CD4-positive, alpha-beta T cell (primary cell): ENCODE measurements around the gene NDC1. TPM values are rescaled to one million over a fixed set of nuclear protein-coding genes. Genes with fewer than 3 reads are reported as not detected.

Source experiments
- ATAC-seq: fragments of 200-7000 bp; cut with Tn5 transposase; one replicate; pipeline ENCODE4 v1.10.0; 2022; ENCODE audit warnings: mild to moderate bottlenecking; ENCODE audit not compliant: poor library complexity
- CTCF ChIA-PET: fragments of 350-600 bp; sonication (Branson Sonifier 250); formaldehyde crosslinking; loops from one replicate; lab custom pipeline; 2021; ENCODE audit warnings: antibody characterized with exemption, inconsistent platforms; lab: Charles Lee
- POLR2A ChIA-PET: fragments of 350-600 bp; sonication (Branson Sonifier 250); formaldehyde crosslinking; loops from one replicate; lab custom pipeline; 2021; ENCODE audit warnings: antibody characterized with exemption, inconsistent platforms; lab: Charles Lee
- DNase-seq, 14 experiments: peaks; one replicate each; pipeline ENCODE4 v3.0.0-alpha.2; 2013 to 2020; ENCODE audit warnings: mixed read lengths in 2 of 14
- H3K27ac ChIP-seq, 2 donors: one replicate each; pipeline versions ENCODE4 v1.5.1 to v1.7.0; 2013; ENCODE audit warnings: low read length in 2 of 2, low read depth in 1 of 2, mild to moderate bottlenecking in 1 of 2
- H3K27me3 ChIP-seq, 2 experiments: 1 replicate in 1 of 2; 2 replicates in 1 of 2; pipeline versions ENCODE4 v1.6.1 to v1.7.0; 2013; ENCODE audit warnings: low read length in 2 of 2, control low read depth in 1 of 2, mild to moderate bottlenecking in 1 of 2, moderate library complexity in 1 of 2; ENCODE audit not compliant: insufficient read depth in 2 of 2, control insufficient read depth in 1 of 2
- H3K36me3 ChIP-seq: one replicate; pipeline ENCODE4 v1.6.1; 2013; ENCODE audit warnings: low read length, control low read depth; ENCODE audit not compliant: insufficient read depth
- H3K4me1 ChIP-seq: one replicate; pipeline ENCODE4 v1.6.1; 2013; ENCODE audit warnings: low read length, control low read depth; ENCODE audit not compliant: insufficient read depth
- H3K4me3 ChIP-seq: one replicate; pipeline ENCODE4 v1.5.1; 2013; ENCODE audit warnings: mild to moderate bottlenecking, low read length, moderate library complexity
- H3K9me3 ChIP-seq, 2 experiments: 1 replicate in 1 of 2; 2 replicates in 1 of 2; pipeline versions ENCODE4 v1.6.1 to v1.7.0; 2013; ENCODE audit warnings: low read length in 2 of 2, mild to moderate bottlenecking in 2 of 2, control low read depth in 1 of 2, moderate library complexity in 1 of 2; ENCODE audit not compliant: control insufficient read depth in 1 of 2, insufficient read depth in 1 of 2
- H3K27ac Mint-ChIP-seq: one replicate; pipeline ENCODE4 v1.8.0; 2020; ENCODE audit warnings: mixed read lengths
- H3K27me3 Mint-ChIP-seq: one replicate; pipeline ENCODE4 v1.8.0; 2021; ENCODE audit warnings: mixed read lengths
- H3K36me3 Mint-ChIP-seq: one replicate; pipeline ENCODE4 v1.8.0; 2021; ENCODE audit warnings: low read depth, mixed read lengths
- H3K4me1 Mint-ChIP-seq: one replicate; pipeline ENCODE4 v1.8.0; 2021; ENCODE audit warnings: low read depth, mixed read lengths
- H3K4me3 Mint-ChIP-seq: one replicate; pipeline ENCODE4 v1.8.0; 2020; ENCODE audit warnings: mild to moderate bottlenecking, mixed read lengths
- H3K9me3 Mint-ChIP-seq: one replicate; pipeline ENCODE4 v1.8.0; 2020; ENCODE audit warnings: mixed read lengths
- intact Hi-C, 2 experiments: fragments of 100-400 bp; cut with DNase I in 1 of 2; cut with micrococcal nuclease in 1 of 2; formaldehyde crosslinking; loops; one replicate each; pipeline versions ENCODE4 v1.15.1 to v1.9.0; 2023 to 2025; cut with DNase I, micrococcal nuclease
- total RNA-seq, 174 experiments: library from RNA in 2 of 174; stranded (reverse) in 2 of 174; gene quantifications; one replicate each; pipeline ENCODE4 v1.2.3 and lab custom pipeline; 2021 to 2026
- TF ChIP-seq, protein P1 (sequence below): fragments of 200-600 bp; IDR thresholded peaks from one replicate; pipeline ENCODE4 v1.8.0; 2022; ENCODE audit warnings: antibody characterized with exemption, mild to moderate bottlenecking

NDC1 gene
- total RNA-seq, 2 experiments from 2014 or later = 5.4 to 8.1 TPM

DNA sequence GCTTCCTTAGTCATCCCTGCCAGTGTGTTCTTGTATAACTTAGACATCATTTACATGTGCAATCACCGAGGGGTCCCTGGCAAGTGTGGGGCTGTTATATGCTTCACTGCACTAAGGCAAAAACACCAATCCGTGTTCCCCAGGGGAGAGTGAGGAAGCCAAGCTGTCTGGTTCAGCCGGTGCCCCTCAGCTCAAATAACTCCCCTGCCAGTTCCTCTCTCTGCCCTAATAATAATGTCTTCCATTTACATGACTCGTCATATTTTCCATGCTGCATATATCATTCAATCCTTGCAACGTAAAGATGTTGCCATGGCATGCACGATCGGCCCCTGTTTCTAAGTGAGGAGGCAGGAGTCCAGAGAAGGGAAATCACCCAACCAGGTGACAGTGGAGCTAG is 24.4 kb upstream of the NDC1 start:
- no peaks in the 10 kb centered on the region for H3K9me3 Mint-ChIP-seq
- H3K27ac Mint-ChIP-seq = no peak overlapping the region
- TF ChIP-seq, protein P1, sequence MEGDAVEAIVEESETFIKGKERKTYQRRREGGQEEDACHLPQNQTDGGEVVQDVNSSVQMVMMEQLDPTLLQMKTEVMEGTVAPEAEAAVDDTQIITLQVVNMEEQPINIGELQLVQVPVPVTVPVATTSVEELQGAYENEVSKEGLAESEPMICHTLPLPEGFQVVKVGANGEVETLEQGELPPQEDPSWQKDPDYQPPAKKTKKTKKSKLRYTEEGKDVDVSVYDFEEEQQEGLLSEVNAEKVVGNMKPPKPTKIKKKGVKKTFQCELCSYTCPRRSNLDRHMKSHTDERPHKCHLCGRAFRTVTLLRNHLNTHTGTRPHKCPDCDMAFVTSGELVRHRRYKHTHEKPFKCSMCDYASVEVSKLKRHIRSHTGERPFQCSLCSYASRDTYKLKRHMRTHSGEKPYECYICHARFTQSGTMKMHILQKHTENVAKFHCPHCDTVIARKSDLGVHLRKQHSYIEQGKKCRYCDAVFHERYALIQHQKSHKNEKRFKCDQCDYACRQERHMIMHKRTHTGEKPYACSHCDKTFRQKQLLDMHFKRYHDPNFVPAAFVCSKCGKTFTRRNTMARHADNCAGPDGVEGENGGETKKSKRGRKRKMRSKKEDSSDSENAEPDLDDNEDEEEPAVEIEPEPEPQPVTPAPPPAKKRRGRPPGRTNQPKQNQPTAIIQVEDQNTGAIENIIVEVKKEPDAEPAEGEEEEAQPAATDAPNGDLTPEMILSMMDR = no peak
- no peaks in the 10 kb centered on the region for H3K27me3 Mint-ChIP-seq
- no peak for DNase-seq
- Histone ChIP-seq H3K27me3 (no peaks in the 10 kb centered on the region), H3K4me3 (no peak overlapping the region), H3K27ac (no peak overlapping the region), H3K36me3 (peaks cover 36% of the 10 kb centered on the region), H3K9me3 (no peaks in the 10 kb centered on the region), H3K4me1 (peaks cover 5% of the 10 kb centered on the region)
- H3K4me3 Mint-ChIP-seq = no peak overlapping the region
- ChIA-PET POLR2A (interaction anchor here (1.0 to 4.0 kb wide), 2 partner anchors 86 to 97 kb away, joined by 3 to 23 read pairs; no protein-coding TSS in a partner anchor), CTCF (interaction anchor here (1.1 to 3.9 kb wide), 2 partner anchors 90 to 97 kb away, joined by 3 to 57 read pairs; no protein-coding TSS in a partner anchor)
- ATAC-seq = no peak
- intact Hi-C loops = loop anchor here in 1 of 2 experiments (5.0 kb wide), 1 partner anchor 950 kb away; no protein-coding TSS in a partner anchor
- H3K4me1 Mint-ChIP-seq = peaks cover 9% of the 10 kb centered on the region
- H3K36me3 Mint-ChIP-seq = peaks cover 51% of the 10 kb centered on the region

DNA sequence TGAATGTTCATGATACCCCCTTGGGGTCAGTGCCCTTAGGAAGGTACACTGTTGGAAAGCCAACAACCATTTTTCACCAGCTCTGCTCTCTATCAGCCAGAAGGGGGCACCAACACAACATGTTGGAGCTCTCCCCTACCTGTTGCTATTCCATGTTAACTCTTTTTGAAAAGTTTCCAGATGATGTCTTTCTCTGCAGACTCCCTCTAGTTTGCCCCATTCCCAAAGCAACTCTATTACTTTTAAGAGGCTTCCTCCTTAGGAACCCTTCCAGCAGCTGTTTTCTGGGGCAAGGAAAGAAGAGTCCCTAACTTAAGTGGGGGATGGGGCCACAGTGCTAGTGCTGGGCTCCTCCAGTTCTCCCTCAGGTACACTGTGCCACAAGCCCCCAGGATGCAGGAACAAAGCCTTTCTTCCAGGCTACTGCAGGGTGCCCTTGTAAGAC is 22.9 kb upstream of the NDC1 start:
- Histone ChIP-seq H3K27me3 (no peaks in the 10 kb centered on the region), H3K9me3 (no peaks in the 10 kb centered on the region), H3K4me1 (peaks cover 5% of the 10 kb centered on the region), H3K27ac (no peak overlapping the region), H3K4me3 (no peak overlapping the region), H3K36me3 (peaks cover 39% of the 10 kb centered on the region)
- Mint-ChIP-seq H3K27ac (no peak overlapping the region), H3K9me3 (no peaks in the 10 kb centered on the region), H3K4me1 (peaks cover 9% of the 10 kb centered on the region), H3K27me3 (no peaks in the 10 kb centered on the region), H3K4me3 (no peak overlapping the region), H3K36me3 (peaks cover 51% of the 10 kb centered on the region)
- TF ChIP-seq, protein P1 = peak; percentile 79
- ATAC-seq (peak; percentile 88), DNase-seq (peak; percentile 8 to 80 (median 32))
- intact Hi-C loops = loop anchor here (1.0 to 5.0 kb wide), 4 partner anchors 88 to 951 kb away; no protein-coding TSS in a partner anchor
- ChIA-PET CTCF (interaction anchor here (0.6 to 3.9 kb wide), 13 partner anchors 10 to 940 kb away, joined by 3 to 57 read pairs (median 4); partner anchors contain the start of genes IFT25, LRRC42 and TTC22), POLR2A (interaction anchor here (0.7 to 4.0 kb wide), 8 partner anchors 24 to 648 kb away, joined by 3 to 23 read pairs (median 4); partner anchors contain the start of genes IFT25, LRRC42, TCEANC2 and TMEM59)

DNA sequence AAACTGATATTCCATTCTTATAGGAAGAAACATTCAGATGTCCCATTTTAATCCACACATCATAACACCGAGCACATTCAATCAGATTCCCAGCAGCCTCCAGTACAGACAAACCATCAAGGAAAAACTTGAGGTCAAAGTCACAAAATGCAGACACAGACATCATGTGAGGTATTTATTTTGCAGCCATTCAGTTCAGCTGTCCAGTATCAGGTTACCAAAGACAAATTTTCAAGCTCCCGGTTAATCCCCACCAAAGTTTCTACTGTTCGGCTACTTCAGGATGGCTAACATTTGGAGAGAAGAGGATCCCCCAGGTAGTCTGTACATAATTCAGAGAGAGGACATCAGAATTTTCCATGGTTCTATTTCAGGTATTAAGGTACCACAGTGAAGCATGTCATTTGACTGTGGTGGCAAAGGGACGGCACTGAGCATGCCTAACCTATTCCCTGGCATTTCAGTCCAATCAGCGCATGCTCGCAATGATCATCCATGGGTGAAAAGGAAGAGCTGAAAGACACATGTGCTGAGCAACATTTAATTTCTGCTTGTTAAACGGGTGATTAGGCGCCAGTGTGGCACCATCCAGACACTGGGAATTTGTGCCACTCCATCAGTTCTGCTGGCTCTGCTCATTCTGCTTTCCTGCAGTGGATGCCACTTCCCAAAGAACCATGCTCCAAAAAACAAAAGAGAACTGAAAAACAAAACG is 13.6 kb upstream of the NDC1 start:
- DNase-seq = no peak
- no peaks in the 10 kb centered on the region for H3K4me1 Mint-ChIP-seq
- no peaks in the 10 kb centered on the region for H3K27me3 Mint-ChIP-seq
- H3K4me3 Mint-ChIP-seq = no peak overlapping the region
- Histone ChIP-seq H3K36me3 (peaks cover 30% of the 10 kb centered on the region), H3K4me3 (no peak overlapping the region), H3K4me1 (no peaks in the 10 kb centered on the region), H3K9me3 (no peaks in the 10 kb centered on the region), H3K27me3 (no peaks in the 10 kb centered on the region), H3K27ac (no peak overlapping the region)
- no peak for ATAC-seq
- ChIA-PET POLR2A (no interaction called here), CTCF (interaction anchor here (1.0 kb wide), 1 partner anchor 33 kb away, joined by 3 read pairs; no protein-coding TSS in a partner anchor)
- TF ChIP-seq, protein P1 = no peak
- H3K36me3 Mint-ChIP-seq = peaks cover 62% of the 10 kb centered on the region
- H3K27ac Mint-ChIP-seq = no peak overlapping the region
- intact Hi-C loops = no loop called here
- no peaks in the 10 kb centered on the region for H3K9me3 Mint-ChIP-seq
